ENCODE results near the gene MLPH. TPM values are rescaled to one million over a fixed set of nuclear protein-coding genes. Genes with fewer than 3 reads are reported as not detected.

Gene MLPH
- total and polyA plus RNA-seq, 2 of the 13 experiments (the other 11 are each of a cell fraction or from before 2014, with no cell fraction given) = 0.12 TPM; not detected in 1

GRCh38 chr2:237601453-237602116 is 114.5 kb downstream of the MLPH start (continued):
- TF ChIP-seq ZBTB14 (CRISPR knock-in tag; IDR thresholded peaks at IDR 0.05) (no peak), ZNF598 (CRISPR knock-in tag; IDR thresholded peaks at IDR 0.05; ENCODE audit: borderline replicate concordance) (0 out of 2 replicates have a peak, but pooled peaks have one; percentile 15), ZNF660 (CRISPR knock-in tag; IDR thresholded peaks at IDR 0.05; ENCODE audit: borderline replicate concordance, low read depth) (no peak), POLR2AphosphoS2 (IDR thresholded peaks at IDR 0.05; ENCODE audit: low read depth, low read length) (no peak), TRIM22 (IDR thresholded peaks at IDR 0.05) (no peak), ZBTB33 (CRISPR knock-in tag; IDR thresholded peaks at IDR 0.05) (0 out of 2 replicates have a peak, but pooled peaks have one; percentile 14), NFRKB (IDR thresholded peaks at IDR 0.05) (no peak), IRF2 (CRISPR knock-in tag; IDR thresholded peaks at IDR 0.05) (peak; percentile 77; the same call in 1 of the 2 replicates), DMAP1 (CRISPR knock-in tag; IDR thresholded peaks at IDR 0.05) (peak; percentile 57), SALL1 (CRISPR knock-in tag; IDR thresholded peaks at IDR 0.05) (peak; percentile 85), KLF13 (CRISPR knock-in tag; IDR thresholded peaks at IDR 0.05) (no peak), BRCA1 (CRISPR knock-in tag; IDR thresholded peaks at IDR 0.05) (no peak), ELF4 (CRISPR knock-in tag; IDR thresholded peaks at IDR 0.05; ENCODE audit: borderline replicate concordance) (no peak), ZNF3 (CRISPR knock-in tag; IDR thresholded peaks at IDR 0.05) (no peak), YY1 (IDR thresholded peaks at IDR 0.05; ENCODE audit: insufficient read depth, insufficient replicate concordance, low read depth, low read length) (peak; percentile 41), ZBED4 (CRISPR knock-in tag; IDR thresholded peaks at IDR 0.05; ENCODE audit: borderline replicate concordance) (peak; percentile 87), ZNF468 (CRISPR knock-in tag; IDR thresholded peaks at IDR 0.05) (no peak), EED (CRISPR knock-in tag; IDR thresholded peaks at IDR 0.05) (no peak)
- TF ChIP-seq, protein P1, sequence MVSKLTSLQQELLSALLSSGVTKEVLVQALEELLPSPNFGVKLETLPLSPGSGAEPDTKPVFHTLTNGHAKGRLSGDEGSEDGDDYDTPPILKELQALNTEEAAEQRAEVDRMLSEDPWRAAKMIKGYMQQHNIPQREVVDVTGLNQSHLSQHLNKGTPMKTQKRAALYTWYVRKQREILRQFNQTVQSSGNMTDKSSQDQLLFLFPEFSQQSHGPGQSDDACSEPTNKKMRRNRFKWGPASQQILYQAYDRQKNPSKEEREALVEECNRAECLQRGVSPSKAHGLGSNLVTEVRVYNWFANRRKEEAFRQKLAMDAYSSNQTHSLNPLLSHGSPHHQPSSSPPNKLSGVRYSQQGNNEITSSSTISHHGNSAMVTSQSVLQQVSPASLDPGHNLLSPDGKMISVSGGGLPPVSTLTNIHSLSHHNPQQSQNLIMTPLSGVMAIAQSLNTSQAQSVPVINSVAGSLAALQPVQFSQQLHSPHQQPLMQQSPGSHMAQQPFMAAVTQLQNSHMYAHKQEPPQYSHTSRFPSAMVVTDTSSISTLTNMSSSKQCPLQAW (CRISPR knock-in tag; IDR thresholded peaks at IDR 0.05) = peak; percentile 69
